ENCODE data around the gene BMAL1. TPM values are rescaled to one million over a fixed set of nuclear protein-coding genes. Genes with fewer than 3 reads are reported as not detected.
A peak's percentile ranks its signal among the peaks of the same experiment; 100 is the strongest.

BMAL1 gene
- total RNA-seq, 1 donor = 13.0 TPM

DNA sequence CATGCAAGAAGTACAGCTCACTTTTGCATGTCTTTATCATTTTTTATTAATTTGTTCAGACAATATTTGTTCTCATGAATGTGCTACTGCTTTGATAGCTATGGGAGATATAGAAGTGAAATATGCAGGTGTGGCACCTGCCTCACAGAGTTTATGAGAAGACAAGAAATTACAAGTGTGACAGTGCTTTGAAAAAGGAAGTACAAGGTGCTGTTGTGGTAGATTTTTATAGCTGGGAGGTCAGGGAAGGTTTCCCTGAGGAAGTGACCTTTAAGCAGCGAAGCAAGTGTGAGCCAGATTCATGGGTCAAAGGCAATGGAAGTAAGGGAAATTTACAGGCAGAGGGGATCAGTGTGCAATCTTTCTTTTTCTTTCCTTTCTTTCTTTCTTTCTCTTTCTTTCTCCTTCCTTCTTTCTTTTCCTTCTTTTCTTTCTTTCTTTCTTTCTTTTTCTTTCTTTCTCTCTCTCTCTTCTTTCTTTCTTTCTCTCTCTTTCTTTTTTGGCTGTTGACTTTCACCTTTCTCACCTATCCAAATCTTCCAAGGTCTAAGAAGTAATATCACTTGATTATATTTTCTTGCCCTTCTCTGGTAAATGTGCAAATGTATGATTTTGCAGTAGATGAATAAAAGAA is 6.4 kb upstream of the BMAL1 start:
- no peak for DNase-seq (ENCODE audit: insufficient read length, low spot score, missing footprints)
- H3K4me2 ChIP-seq (ENCODE audit: insufficient read depth, low read length) = no peak overlapping the region
- H3K36me3 ChIP-seq (ENCODE audit: insufficient read depth, low read length) = no peaks in the 10 kb centered on the region
- H3K27ac ChIP-seq (ENCODE audit: low read depth, low read length) = no peak overlapping the region
- no peaks in the 10 kb centered on the region for H3K9me3 ChIP-seq (ENCODE audit: low read depth, low read length)
- H3K4me1 ChIP-seq (ENCODE audit: insufficient read depth, low read length) = peaks cover 14% of the 10 kb centered on the region
- TF ChIP-seq, protein P1, sequence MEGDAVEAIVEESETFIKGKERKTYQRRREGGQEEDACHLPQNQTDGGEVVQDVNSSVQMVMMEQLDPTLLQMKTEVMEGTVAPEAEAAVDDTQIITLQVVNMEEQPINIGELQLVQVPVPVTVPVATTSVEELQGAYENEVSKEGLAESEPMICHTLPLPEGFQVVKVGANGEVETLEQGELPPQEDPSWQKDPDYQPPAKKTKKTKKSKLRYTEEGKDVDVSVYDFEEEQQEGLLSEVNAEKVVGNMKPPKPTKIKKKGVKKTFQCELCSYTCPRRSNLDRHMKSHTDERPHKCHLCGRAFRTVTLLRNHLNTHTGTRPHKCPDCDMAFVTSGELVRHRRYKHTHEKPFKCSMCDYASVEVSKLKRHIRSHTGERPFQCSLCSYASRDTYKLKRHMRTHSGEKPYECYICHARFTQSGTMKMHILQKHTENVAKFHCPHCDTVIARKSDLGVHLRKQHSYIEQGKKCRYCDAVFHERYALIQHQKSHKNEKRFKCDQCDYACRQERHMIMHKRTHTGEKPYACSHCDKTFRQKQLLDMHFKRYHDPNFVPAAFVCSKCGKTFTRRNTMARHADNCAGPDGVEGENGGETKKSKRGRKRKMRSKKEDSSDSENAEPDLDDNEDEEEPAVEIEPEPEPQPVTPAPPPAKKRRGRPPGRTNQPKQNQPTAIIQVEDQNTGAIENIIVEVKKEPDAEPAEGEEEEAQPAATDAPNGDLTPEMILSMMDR (IDR thresholded peaks at IDR 0.05; ENCODE audit: extremely low read depth, low read depth, low read length) = no peak
- H3K4me3 ChIP-seq (ENCODE audit: insufficient read depth, low read length) = no peak overlapping the region
- H3K27me3 ChIP-seq (ENCODE audit: insufficient read depth, low read length) = peaks cover 27% of the 10 kb centered on the region
- no peaks in the 10 kb centered on the region for H3K79me2 ChIP-seq (ENCODE audit: insufficient read depth, low read length)
- H4K20me1 ChIP-seq (ENCODE audit: insufficient read depth, low read length) = no peaks in the 10 kb centered on the region
- H2AFZ ChIP-seq (ENCODE audit: low read length) = no peak overlapping the region

DNA sequence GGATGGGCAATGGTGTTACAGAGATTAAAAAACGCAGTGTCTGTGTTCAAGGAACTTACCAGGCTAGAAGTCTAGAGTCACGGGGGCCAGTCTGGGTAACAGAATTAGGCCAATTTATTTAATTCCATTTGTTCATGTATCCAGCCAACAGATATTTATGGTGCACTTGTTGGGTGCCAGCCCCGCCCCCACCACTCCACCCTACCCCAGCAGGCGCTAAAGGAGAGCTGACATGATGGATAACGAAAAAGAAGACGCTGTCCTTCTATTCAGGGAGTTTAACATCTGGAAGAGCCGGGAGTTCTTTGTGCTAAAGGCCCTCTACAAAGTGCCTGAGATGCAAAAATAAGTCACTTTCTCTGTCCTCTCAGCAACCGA is 1.1 kb upstream of the BMAL1 start:
- Histone ChIP-seq H3K9me3 (ENCODE audit: low read depth, low read length) (no peaks in the 10 kb centered on the region), H3K4me2 (ENCODE audit: insufficient read depth, low read length) (peak overlapping the region; percentile 100), H3K27me3 (ENCODE audit: insufficient read depth, low read length) (peaks cover 47% of the 10 kb centered on the region), H2AFZ (ENCODE audit: low read length) (peak overlapping the region; percentile 98), H3K79me2 (ENCODE audit: insufficient read depth, low read length) (peaks cover 25% of the 10 kb centered on the region), H3K36me3 (ENCODE audit: insufficient read depth, low read length) (no peaks in the 10 kb centered on the region), H3K4me1 (ENCODE audit: insufficient read depth, low read length) (peaks cover 12% of the 10 kb centered on the region), H3K4me3 (ENCODE audit: insufficient read depth, low read length) (peak overlapping the region; percentile 93), H3K27ac (ENCODE audit: low read depth, low read length) (peak overlapping the region; percentile 67), H4K20me1 (ENCODE audit: insufficient read depth, low read length) (peaks cover 17% of the 10 kb centered on the region)
- no peak for DNase-seq (ENCODE audit: insufficient read length, low spot score, missing footprints)
- TF ChIP-seq, protein P1 (IDR thresholded peaks at IDR 0.05; ENCODE audit: extremely low read depth, low read depth, low read length) = no peak

DNA sequence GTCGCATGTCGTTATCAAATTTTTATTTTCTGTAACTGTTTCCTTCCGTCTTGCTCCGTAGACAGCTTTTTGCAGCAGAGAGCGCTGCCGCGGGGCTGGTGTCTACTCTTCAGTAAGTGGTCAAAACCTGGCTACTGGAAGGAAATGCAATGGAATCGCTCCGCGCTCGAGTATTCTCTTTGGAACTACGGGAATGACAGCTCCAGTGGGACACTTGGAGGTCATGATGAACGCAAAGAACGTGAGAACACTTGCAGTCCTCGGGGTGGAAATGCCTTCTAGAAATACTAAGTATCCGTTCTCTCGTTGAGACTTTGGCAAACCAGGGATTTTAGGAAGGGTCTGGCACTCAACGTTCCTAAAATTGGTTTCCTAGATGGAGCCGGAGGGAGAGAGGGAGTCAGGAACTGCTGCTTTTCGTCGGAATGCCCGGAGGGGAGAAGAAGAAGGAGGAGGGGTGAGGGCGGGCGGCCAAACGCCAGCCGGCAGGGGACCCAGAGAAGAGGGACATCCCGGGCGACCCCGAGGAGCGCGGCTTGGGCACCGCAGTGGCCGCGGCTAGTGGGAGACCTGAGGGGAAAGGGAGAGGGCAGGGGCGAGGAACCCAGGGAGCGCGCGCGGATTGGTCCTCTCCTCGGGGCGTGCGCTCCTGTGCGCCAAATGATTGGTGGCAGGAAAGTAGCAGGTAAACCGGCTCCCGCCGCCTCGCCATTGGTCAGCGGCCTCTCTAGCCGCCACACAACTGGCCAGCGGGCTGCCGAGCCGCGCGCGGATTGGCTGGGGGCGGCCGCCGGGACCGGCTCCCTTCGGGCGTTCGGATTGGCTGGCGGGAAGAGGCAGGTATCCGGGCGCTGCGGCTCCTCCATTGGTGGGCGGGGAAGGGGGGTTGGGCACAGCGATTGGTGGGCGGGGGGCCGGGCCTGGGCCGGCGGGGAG is 490 bp upstream of the BMAL1 start:
- H3K4me2 ChIP-seq (ENCODE audit: insufficient read depth, low read length) = peak overlapping the region; percentile 100
- H3K36me3 ChIP-seq (ENCODE audit: insufficient read depth, low read length) = no peaks in the 10 kb centered on the region
- H2AFZ ChIP-seq (ENCODE audit: low read length) = peak overlapping the region; percentile 98
- no peaks in the 10 kb centered on the region for H3K9me3 ChIP-seq (ENCODE audit: low read depth, low read length)
- peak overlapping the region; percentile 67 for H3K27ac ChIP-seq (ENCODE audit: low read depth, low read length)
- peaks cover 47% of the 10 kb centered on the region for H3K27me3 ChIP-seq (ENCODE audit: insufficient read depth, low read length)
- TF ChIP-seq, protein P1 (IDR thresholded peaks at IDR 0.05; ENCODE audit: extremely low read depth, low read depth, low read length) = no peak
- peaks cover 32% of the 10 kb centered on the region for H3K79me2 ChIP-seq (ENCODE audit: insufficient read depth, low read length)
- H4K20me1 ChIP-seq (ENCODE audit: insufficient read depth, low read length) = peaks cover 22% of the 10 kb centered on the region
- H3K4me1 ChIP-seq (ENCODE audit: insufficient read depth, low read length) = peaks cover 12% of the 10 kb centered on the region
- peak overlapping the region; percentile 93 for H3K4me3 ChIP-seq (ENCODE audit: insufficient read depth, low read length)
- DNase-seq (ENCODE audit: insufficient read length, low spot score, missing footprints) = peak; percentile 100
